ENCODE data around the gene TRAF5. TPM values are rescaled to one million over a fixed set of nuclear protein-coding genes. Genes with fewer than 3 reads are reported as not detected.

TRAF5 gene
- total and polyA plus RNA-seq, 12 donors: 1.3 to 5.5 (median 1.9) TPM

GRCh38 chr1:211327346-211327921, 801 bp downstream of the TRAF5 start:
- no peaks in the 10 kb centered on the region for H3K9me3 ChIP-seq
- H3K27me3 ChIP-seq: no peaks in the 10 kb centered on the region
- intact Hi-C loops (cut with DNase I): loop anchor here in 6 of 10 donors (5.0 to 10.0 kb wide), 6 partner anchors 55 to 327 kb away; no protein-coding TSS in a partner anchor
- no peaks in the 10 kb centered on the region for H3K36me3 ChIP-seq
- TF ChIP-seq CTCF (IDR thresholded peaks at IDR 0.05): no peak
- peak in 7 of 8 donors; percentile 23 to 57 (median 36) for ATAC-seq
- H3K4me1 ChIP-seq: peaks cover 6 to 58% (median 24%) of the 10 kb centered on the region in 9 donors
- no peak for DNase-seq
- WGBS, 2 donors: 20 to 31% methylated on average over 16 of the region's 16 CpGs
- peak overlapping the region in 9 of 10 donors; percentile 62 to 89 (median 76) for H3K27ac ChIP-seq
- peak overlapping the region; percentile 62 to 89 (median 80) for H3K4me3 ChIP-seq

DNA sequence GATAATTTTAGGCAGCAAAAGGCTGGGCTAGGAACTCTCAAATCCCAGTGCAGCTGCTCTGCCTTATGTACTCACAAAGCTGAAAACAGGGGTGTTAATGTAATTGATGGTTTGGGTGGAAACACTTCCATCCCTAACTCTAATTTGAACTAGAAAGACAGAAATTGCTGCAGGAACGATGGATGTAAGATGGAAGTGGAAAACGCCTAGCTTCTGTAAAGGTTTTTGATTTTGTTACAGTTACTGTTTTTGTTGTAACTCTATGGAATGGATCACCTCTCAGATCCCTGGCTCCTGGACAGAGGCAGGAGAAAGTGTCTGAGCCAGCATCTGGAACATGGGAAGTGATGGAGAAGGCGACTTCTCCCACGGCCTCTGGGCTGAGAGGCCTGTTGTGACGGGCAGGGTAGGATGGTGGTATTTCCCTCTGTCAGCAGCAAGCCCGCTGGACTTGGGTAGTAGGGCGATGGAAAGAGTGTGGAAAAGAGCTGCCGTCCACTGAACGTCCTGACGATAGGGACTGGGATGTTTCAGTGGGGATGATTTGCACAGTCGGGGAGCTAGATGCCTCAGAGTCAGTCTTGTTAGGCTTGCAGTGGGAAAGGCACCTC, 1.6 kb downstream of the TRAF5 start:
- no peak for ATAC-seq
- Histone ChIP-seq H3K4me1 (peaks cover 6 to 65% (median 31%) of the 10 kb centered on the region in 9 donors), H3K4me3 (peak overlapping the region in 8 of 10 donors; percentile 70 to 89 (median 84)), H3K9me3 (no peaks in the 10 kb centered on the region), H3K27ac (peak overlapping the region in 6 of 10 donors; percentile 62 to 89 (median 78)), H3K36me3 (no peaks in the 10 kb centered on the region), H3K27me3 (no peaks in the 10 kb centered on the region)
- 85 to 90% methylated on average over 11 of the region's 11 CpGs for WGBS, 2 donors
- intact Hi-C loops (cut with DNase I): loop anchor here in 6 of 10 donors (5.0 to 10.0 kb wide), 6 partner anchors 54 to 327 kb away; no protein-coding TSS in a partner anchor
- no peak for DNase-seq
- TF ChIP-seq CTCF (IDR thresholded peaks at IDR 0.05): no peak

DNA sequence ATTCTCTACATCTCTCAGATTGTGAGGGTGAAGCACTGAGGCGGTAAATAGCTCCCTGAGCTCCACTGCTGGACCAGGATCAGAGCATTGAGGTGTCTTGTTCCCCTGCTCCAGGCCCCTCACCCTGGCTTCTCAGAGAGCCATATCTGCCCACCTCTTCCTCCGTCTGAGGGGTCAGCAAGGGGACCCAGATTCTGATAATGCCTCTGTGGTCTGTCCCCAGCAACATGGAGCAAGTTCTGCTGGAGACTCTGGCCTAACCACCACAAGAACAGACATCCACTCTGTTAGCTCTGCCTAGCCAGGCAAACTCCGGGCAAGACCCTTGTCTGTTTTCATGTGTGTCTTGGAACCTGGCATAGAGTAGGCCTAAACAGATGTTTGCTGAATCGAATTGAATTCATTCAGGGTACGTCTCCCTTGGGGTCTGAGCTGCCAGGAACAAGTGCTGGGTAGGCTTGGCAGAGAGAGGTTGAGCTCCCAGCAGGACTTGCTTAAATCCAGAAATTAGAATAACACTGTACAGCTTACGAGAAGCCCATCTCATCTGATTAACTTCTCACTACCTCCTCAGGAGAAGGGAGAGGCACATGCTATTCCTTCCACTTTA, 2.3 kb downstream of the TRAF5 start:
- intact Hi-C loops (cut with DNase I): loop anchor here in 6 of 10 donors (5.0 to 10.0 kb wide), 6 partner anchors 53 to 326 kb away; no protein-coding TSS in a partner anchor
- DNase-seq (no peak), ATAC-seq (no peak)
- Histone ChIP-seq H3K27me3 (no peaks in the 10 kb centered on the region), H3K4me1 (peaks cover 6 to 59% (median 31%) of the 10 kb centered on the region in 9 donors), H3K9me3 (no peaks in the 10 kb centered on the region), H3K27ac (peak overlapping the region in 1 of 10 donors; percentile 89), H3K36me3 (no peaks in the 10 kb centered on the region), H3K4me3 (peak overlapping the region in 1 of 10 donors; percentile 86)
- 90 to 94% methylated on average over 6 of the region's 6 CpGs for WGBS, 2 donors
- TF ChIP-seq CTCF (IDR thresholded peaks at IDR 0.05): no peak

DNA sequence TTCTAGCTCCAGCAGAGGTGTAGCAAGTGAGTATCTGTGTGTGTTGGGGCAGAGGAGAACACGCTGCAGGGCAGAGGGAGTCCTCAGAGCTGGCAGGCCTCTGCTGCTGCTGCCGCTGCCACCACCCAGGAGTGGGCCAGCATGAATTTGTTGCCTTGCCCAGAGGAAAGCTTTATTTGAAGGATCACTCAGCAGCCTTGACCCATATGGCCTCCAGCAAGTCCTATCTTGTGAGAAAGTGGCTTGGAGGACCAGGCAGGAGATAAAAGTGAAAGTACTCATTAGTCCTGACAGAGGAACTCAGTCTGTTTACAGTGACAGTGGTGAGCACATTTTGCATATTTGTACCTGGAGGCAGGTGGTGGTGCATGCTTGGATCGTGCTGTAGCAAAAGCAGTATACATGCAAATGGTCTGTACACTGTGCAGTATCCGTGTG, 3.1 kb downstream of the TRAF5 start:
- no peak for TF ChIP-seq CTCF (IDR thresholded peaks at IDR 0.05)
- Histone ChIP-seq H3K27me3 (no peaks in the 10 kb centered on the region), H3K27ac (peak overlapping the region in 1 of 10 donors; percentile 43), H3K4me1 (peaks cover 6 to 60% (median 31%) of the 10 kb centered on the region in 9 donors), H3K36me3 (no peaks in the 10 kb centered on the region), H3K9me3 (no peaks in the 10 kb centered on the region), H3K4me3 (peak overlapping the region in 1 of 10 donors; percentile 8)
- 89 to 96% methylated on average over 4 of the region's 4 CpGs for WGBS, 2 donors
- ATAC-seq (no peak), DNase-seq (no peak)
- intact Hi-C loops (cut with DNase I): loop anchor here in 7 of 10 donors (5.0 to 10.0 kb wide), 7 partner anchors 53 to 1908 kb away; no protein-coding TSS in a partner anchor
